Natural killer cell (primary cell): ENCODE data around the gene CAVIN1. TPM values are rescaled to one million over a fixed set of nuclear protein-coding genes. Genes with fewer than 3 reads are reported as not detected.
A peak's percentile ranks its signal among the peaks of the same experiment; 100 is the strongest.
"Not testable (repeated sequence)": the region's sequence is repeated elsewhere in the genome, so short reads cannot be mapped to it uniquely, and the experiment has no call there.

Source experiments
- ATAC-seq, 3 donors: fragments of 150-1000 bp in 2 of 3; fragments of 200-7000 bp in 1 of 3; cut with Tn5 transposase; 1 replicate in 1 of 3; 2 replicates in 2 of 3; pipeline ENCODE4 v1.10.0; 2021; ENCODE audit warnings: mild to moderate bottlenecking in 2 of 3, moderate library complexity in 2 of 3
- DNase-seq, 2 donors: peaks; one replicate each; pipeline versions ENCODE4 v3.0.0 to v3.0.0-alpha.2; 2013 to 2021; ENCODE audit warnings: mixed read lengths in 1 of 2
- H3K27ac ChIP-seq: one replicate; pipeline ENCODE4 v1.5.1; 2013; ENCODE audit warnings: mild to moderate bottlenecking, low read length
- H3K27me3 ChIP-seq: one replicate; pipeline ENCODE4 v1.6.1; 2013; ENCODE audit warnings: low read length; ENCODE audit not compliant: control insufficient read depth, insufficient read depth
- H3K36me3 ChIP-seq: one replicate; pipeline ENCODE4 v1.6.1; 2013; ENCODE audit warnings: low read length; ENCODE audit not compliant: control insufficient read depth, insufficient read depth
- H3K4me1 ChIP-seq: one replicate; pipeline ENCODE4 v1.6.1; 2013; ENCODE audit warnings: low read length; ENCODE audit not compliant: control insufficient read depth, insufficient read depth
- H3K4me3 ChIP-seq: one replicate; pipeline ENCODE4 v1.5.1; 2013; ENCODE audit warnings: low read length
- H3K9me3 ChIP-seq: one replicate; pipeline ENCODE4 v1.6.1; 2013; ENCODE audit warnings: low read length; ENCODE audit not compliant: control insufficient read depth, insufficient read depth
- H3K27ac Mint-ChIP-seq, 2 donors: one replicate each; pipeline ENCODE4 v1.8.0; 2022; ENCODE audit warnings: mild to moderate bottlenecking in 2 of 2, mixed read lengths in 2 of 2, moderate library complexity in 1 of 2
- H3K27me3 Mint-ChIP-seq, 2 donors: one replicate each; pipeline ENCODE4 v1.8.0; 2022; ENCODE audit warnings: low read depth in 2 of 2, mixed read lengths in 2 of 2
- H3K36me3 Mint-ChIP-seq: one replicate; pipeline ENCODE4 v1.8.0; 2022; ENCODE audit warnings: mixed read lengths
- H3K4me1 Mint-ChIP-seq, 2 donors: one replicate each; pipeline ENCODE4 v1.8.0; 2022; ENCODE audit warnings: mixed read lengths in 2 of 2
- H3K4me3 Mint-ChIP-seq: one replicate; pipeline ENCODE4 v1.8.0; 2022; ENCODE audit warnings: mild to moderate bottlenecking, moderate library complexity, mixed read lengths
- H3K9me3 Mint-ChIP-seq, 2 donors: one replicate each; pipeline ENCODE4 v1.8.0; 2022; ENCODE audit warnings: mixed read lengths in 2 of 2
- WGBS: methylation state at CpG from one replicate; pipeline ENCODE4 v1.1.7; 2013; ENCODE audit warnings: missing lambda C conversion rate; ENCODE audit not compliant: insufficient coverage; 5-methylcytosine and 5-hydroxymethylcytosine counted together
- intact Hi-C: fragments of 100-400 bp; cut with micrococcal nuclease; formaldehyde crosslinking; loops from one replicate; pipeline ENCODE4 v1.14.2; 2022
- total RNA-seq, 4 donors: library from RNA; stranded (reverse); fragments of 120-200 nt in 1 of 4; gene quantifications; one replicate each; pipeline versions ENCODE4 v1.2.3 to v1.2.4, GENCODE V29; 2013 to 2022
- TF ChIP-seq, protein P1 (sequence below): fragments of 200-600 bp; IDR thresholded peaks from one replicate; pipeline ENCODE4 v1.8.0; 2022; ENCODE audit warnings: antibody characterized with exemption

The CAVIN1 gene
- total RNA-seq, 3 donors from 2014 or later (not counting 1 experiment from before 2014, with no cell fraction given): 0.11 to 0.20 TPM; not detected in 1

DNA sequence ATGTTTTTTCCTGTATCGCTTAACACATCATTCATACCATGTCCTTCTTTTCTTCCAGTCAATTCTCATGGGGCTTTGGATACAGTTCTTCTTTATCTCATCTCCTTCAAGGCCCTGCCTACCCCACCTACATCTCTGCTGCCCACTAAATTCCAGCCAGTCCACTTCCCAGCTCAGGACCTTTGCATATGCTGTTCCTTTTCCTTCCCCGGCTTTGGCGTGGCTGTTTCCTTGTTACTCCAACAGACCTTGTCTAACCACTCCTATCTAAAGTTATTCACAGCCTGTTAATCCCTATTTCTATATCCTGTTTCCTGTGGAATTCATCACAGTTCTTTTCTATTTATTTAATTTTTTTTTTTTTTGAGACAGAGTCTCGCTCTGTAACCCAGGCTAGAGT lies 28.2 kb downstream of the CAVIN1 start:
- no peak for ATAC-seq
- no peak for DNase-seq
- no peaks in the 10 kb centered on the region for H3K9me3 Mint-ChIP-seq
- no peaks in the 10 kb centered on the region for H3K36me3 ChIP-seq
- no peaks in the 10 kb centered on the region for H3K27me3 Mint-ChIP-seq
- no peak overlapping the region for H3K4me3 ChIP-seq
- intact Hi-C loops: no loop called here
- no peaks in the 10 kb centered on the region for H3K36me3 Mint-ChIP-seq
- WGBS: 98% methylated on average over 4 of the region's 4 CpGs
- H3K27ac ChIP-seq: no peak overlapping the region
- H3K4me3 Mint-ChIP-seq: no peak overlapping the region
- TF ChIP-seq, protein P1, sequence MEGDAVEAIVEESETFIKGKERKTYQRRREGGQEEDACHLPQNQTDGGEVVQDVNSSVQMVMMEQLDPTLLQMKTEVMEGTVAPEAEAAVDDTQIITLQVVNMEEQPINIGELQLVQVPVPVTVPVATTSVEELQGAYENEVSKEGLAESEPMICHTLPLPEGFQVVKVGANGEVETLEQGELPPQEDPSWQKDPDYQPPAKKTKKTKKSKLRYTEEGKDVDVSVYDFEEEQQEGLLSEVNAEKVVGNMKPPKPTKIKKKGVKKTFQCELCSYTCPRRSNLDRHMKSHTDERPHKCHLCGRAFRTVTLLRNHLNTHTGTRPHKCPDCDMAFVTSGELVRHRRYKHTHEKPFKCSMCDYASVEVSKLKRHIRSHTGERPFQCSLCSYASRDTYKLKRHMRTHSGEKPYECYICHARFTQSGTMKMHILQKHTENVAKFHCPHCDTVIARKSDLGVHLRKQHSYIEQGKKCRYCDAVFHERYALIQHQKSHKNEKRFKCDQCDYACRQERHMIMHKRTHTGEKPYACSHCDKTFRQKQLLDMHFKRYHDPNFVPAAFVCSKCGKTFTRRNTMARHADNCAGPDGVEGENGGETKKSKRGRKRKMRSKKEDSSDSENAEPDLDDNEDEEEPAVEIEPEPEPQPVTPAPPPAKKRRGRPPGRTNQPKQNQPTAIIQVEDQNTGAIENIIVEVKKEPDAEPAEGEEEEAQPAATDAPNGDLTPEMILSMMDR: no peak
- H3K4me1 ChIP-seq: peaks cover 3% of the 10 kb centered on the region
- H3K27me3 ChIP-seq: no peaks in the 10 kb centered on the region
- H3K9me3 ChIP-seq: no peaks in the 10 kb centered on the region
- no peak overlapping the region for H3K27ac Mint-ChIP-seq
- H3K4me1 Mint-ChIP-seq: peaks cover 1 to 2% of the 10 kb centered on the region in 2 donors

DNA sequence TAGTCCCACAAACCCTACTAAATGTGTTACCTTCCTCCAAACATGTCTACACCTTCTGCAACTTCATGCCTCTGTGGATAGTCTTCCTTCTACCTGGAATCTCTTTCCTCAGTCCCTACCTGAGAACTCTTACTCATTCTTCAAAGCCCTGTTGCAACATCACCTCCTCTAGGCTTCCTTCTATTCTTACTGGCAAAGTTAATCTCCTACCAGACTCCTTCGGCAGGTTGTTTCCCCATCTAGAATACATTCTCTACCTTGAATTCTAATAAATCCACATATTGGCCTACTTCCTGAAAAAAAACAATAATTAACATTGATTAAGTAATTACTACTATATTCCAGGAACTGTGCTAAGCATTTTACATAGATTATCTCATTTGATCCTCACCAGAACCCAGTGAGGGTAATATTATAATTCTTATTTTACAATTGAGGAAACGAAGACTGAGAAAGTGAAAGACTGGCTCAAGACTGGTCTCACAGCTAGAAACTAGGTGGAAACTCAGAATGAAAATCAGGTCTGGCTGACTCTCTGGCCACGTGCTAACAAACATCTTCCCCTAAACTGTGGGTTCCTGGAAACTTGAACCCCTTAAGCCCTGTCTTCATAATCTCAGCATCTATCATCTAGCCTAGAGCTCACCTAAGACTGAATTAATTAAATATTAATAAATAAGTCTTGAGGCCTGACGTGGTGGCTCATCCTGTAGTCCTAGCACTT lies 30.2 kb downstream of the CAVIN1 start:
- 56% methylated on average over 4 of the region's 4 CpGs for WGBS
- Histone ChIP-seq H3K9me3 (no peaks in the 10 kb centered on the region), H3K27ac (no peak overlapping the region), H3K36me3 (no peaks in the 10 kb centered on the region), H3K4me3 (no peak overlapping the region), H3K4me1 (no peaks in the 10 kb centered on the region), H3K27me3 (no peaks in the 10 kb centered on the region)
- ATAC-seq (no peak), DNase-seq (no peak)
- H3K36me3 Mint-ChIP-seq: no peaks in the 10 kb centered on the region
- no peaks in the 10 kb centered on the region for H3K9me3 Mint-ChIP-seq
- H3K27me3 Mint-ChIP-seq: no peaks in the 10 kb centered on the region
- TF ChIP-seq, protein P1: no peak
- H3K27ac Mint-ChIP-seq: no peak overlapping the region
- peaks cover 13 to 19% of the 10 kb centered on the region in 2 donors for H3K4me1 Mint-ChIP-seq
- no peak overlapping the region for H3K4me3 Mint-ChIP-seq
- intact Hi-C loops: no loop called here

DNA sequence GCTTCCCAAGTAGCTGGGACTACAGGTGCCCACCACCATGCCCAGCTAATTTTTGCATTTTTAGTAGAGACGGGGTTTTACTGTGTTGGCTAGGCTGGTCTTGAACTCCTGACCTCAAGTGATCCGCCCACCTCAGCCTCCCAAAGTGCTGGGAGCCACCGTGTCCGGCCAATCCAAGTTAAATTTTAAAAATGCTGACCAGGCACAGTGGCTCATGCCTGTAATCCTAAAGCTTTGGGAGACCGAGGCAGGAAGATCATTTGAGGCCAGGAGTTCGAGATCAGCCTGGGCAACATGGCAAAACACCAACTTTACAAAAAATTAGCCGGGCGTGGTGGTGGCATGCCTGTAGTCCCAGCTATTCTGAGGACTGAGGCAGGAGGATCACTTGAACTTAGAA lies 31.6 kb downstream of the CAVIN1 start:
- ATAC-seq, H3K9me3 Mint-ChIP-seq, H3K27ac Mint-ChIP-seq, H3K27me3 ChIP-seq, H3K27me3 Mint-ChIP-seq, intact Hi-C loops, H3K4me3 ChIP-seq, H3K4me1 ChIP-seq, H3K36me3 ChIP-seq, DNase-seq, H3K4me3 Mint-ChIP-seq, H3K27ac ChIP-seq, H3K9me3 ChIP-seq, H3K36me3 Mint-ChIP-seq: not testable (repeated sequence)
- WGBS: 98% methylated on average over 8 of the region's 8 CpGs
- peaks cover 26 to 31% of the 10 kb centered on the region in 2 donors for H3K4me1 Mint-ChIP-seq

DNA sequence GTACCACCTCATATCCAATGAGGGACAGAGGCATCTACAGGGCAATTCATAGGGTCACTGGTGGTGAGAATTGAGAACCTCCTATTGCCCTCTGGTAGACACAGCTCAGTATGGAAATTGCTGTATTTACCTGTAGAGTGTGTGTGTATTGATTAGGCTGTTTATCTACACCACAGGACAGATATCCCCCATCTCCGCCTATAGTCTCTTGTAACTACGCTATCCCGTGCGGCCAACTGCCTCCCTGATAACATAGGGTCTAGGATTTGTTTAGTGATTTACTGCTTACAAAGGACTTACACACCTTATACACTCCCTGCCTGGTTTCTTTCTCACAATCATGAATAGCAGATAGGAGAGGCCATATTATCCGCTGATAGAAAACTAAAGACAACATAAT lies 33.2 kb downstream of the CAVIN1 start:
- 98% methylated on average over 4 of the region's 5 CpGs for WGBS
- H3K27ac ChIP-seq: no peak overlapping the region
- H3K9me3 ChIP-seq: no peaks in the 10 kb centered on the region
- H3K4me1 ChIP-seq: peaks cover 9% of the 10 kb centered on the region
- no peaks in the 10 kb centered on the region for H3K36me3 ChIP-seq
- ATAC-seq (no peak), DNase-seq (no peak)
- H3K27me3 ChIP-seq: no peaks in the 10 kb centered on the region
- Mint-ChIP-seq H3K4me3 (peak overlapping the region; percentile 93), H3K27me3 (no peaks in the 10 kb centered on the region), H3K36me3 (no peaks in the 10 kb centered on the region), H3K4me1 (peaks cover 36 to 38% of the 10 kb centered on the region in 2 donors), H3K27ac (peak overlapping the region; percentile 99 to 100), H3K9me3 (no peaks in the 10 kb centered on the region)
- TF ChIP-seq, protein P1: no peak
- intact Hi-C loops: loop anchor here (2.0 to 5.0 kb wide), 4 partner anchors 48 to 219 kb away; partner anchors contain the start of genes ATP6V0A1, RETREG3 and TUBG1
- no peak overlapping the region for H3K4me3 ChIP-seq
